Astrocyte (in vitro differentiated cells and primary cell): ENCODE results near the gene TMPRSS13. TPM values are rescaled to one million over a fixed set of nuclear protein-coding genes. Genes with fewer than 3 reads are reported as not detected.

Experiments
- DNase-seq: peaks from one replicate; pipeline ENCODE4 v3.0.0-alpha.2; 2010; ENCODE audit warnings: low read depth
- FAIRE-seq: peaks from 2 replicates; lab custom pipeline; 2011; peaks lifted over from hg19 to GRCh38; lab: Jason Lieb, UNC
- H2AFZ ChIP-seq: 2 replicates; pipeline ENCODE4 v1.6.0; 2012; ENCODE audit warnings: low read depth, low read length, inconsistent platforms
- H3K27ac ChIP-seq: 2 replicates; pipeline ENCODE4 v1.5.1; 2011; ENCODE audit warnings: low read depth, low read length, inconsistent platforms
- H3K27me3 ChIP-seq: 2 replicates; pipeline ENCODE4 v1.6.0; 2011; ENCODE audit warnings: low read length, inconsistent platforms; ENCODE audit not compliant: insufficient read depth
- H3K36me3 ChIP-seq: 2 replicates; pipeline ENCODE4 v1.5.1; 2011; ENCODE audit warnings: low read length, inconsistent platforms; ENCODE audit not compliant: insufficient read depth
- H3K4me1 ChIP-seq: 2 replicates; pipeline ENCODE4 v1.5.1; 2011; ENCODE audit warnings: low read length, inconsistent platforms; ENCODE audit not compliant: insufficient read depth
- H3K4me2 ChIP-seq: 2 replicates; pipeline ENCODE4 v1.6.0; 2012; ENCODE audit warnings: low read length, inconsistent platforms
- H3K4me3 ChIP-seq: 2 replicates; pipeline ENCODE4 v1.5.1; 2011; ENCODE audit warnings: low read depth, mild to moderate bottlenecking, low read length, inconsistent platforms; ENCODE audit not compliant: insufficient read depth
- H3K79me2 ChIP-seq: 2 replicates; pipeline ENCODE4 v1.6.0; 2012; ENCODE audit warnings: mild to moderate bottlenecking, low read length, inconsistent platforms; ENCODE audit not compliant: insufficient read depth
- H3K9ac ChIP-seq: 2 replicates; pipeline ENCODE4 v1.6.0; 2012; ENCODE audit warnings: mild to moderate bottlenecking, low read length, inconsistent platforms
- H3K9me3 ChIP-seq: 2 replicates; pipeline ENCODE4 v1.5.1; 2012; ENCODE audit warnings: low read depth, mild to moderate bottlenecking, low read length, inconsistent platforms; ENCODE audit not compliant: insufficient read depth
- H4K20me1 ChIP-seq: 2 replicates; pipeline ENCODE4 v1.6.0; 2012; ENCODE audit warnings: low read length, inconsistent platforms; ENCODE audit not compliant: insufficient read depth
- H3K27ac Mint-ChIP-seq: one replicate; pipeline ENCODE4 v1.8.0; 2021; ENCODE audit warnings: mild to moderate bottlenecking, mixed read lengths; ENCODE audit not compliant: unreplicated experiment
- H3K27me3 Mint-ChIP-seq: one replicate; pipeline ENCODE4 v1.8.0; 2021; ENCODE audit warnings: low read depth, mixed read lengths; ENCODE audit not compliant: unreplicated experiment
- H3K36me3 Mint-ChIP-seq: one replicate; pipeline ENCODE4 v1.8.0; 2021; ENCODE audit warnings: low read depth, mixed read lengths; ENCODE audit not compliant: unreplicated experiment
- H3K4me1 Mint-ChIP-seq: one replicate; pipeline ENCODE4 v1.8.0; 2021; ENCODE audit warnings: low read depth, mixed read lengths; ENCODE audit not compliant: unreplicated experiment
- H3K4me3 Mint-ChIP-seq: one replicate; pipeline ENCODE4 v1.8.0; 2021; ENCODE audit warnings: mild to moderate bottlenecking, moderate library complexity, mixed read lengths; ENCODE audit not compliant: unreplicated experiment
- H3K9me3 Mint-ChIP-seq: one replicate; pipeline ENCODE4 v1.8.0; 2021; ENCODE audit warnings: mild to moderate bottlenecking, mixed read lengths; ENCODE audit not compliant: unreplicated experiment
- CTCF ChIP-seq: IDR thresholded peaks from 2 replicates; pipeline ENCODE4 v1.5.1; 2011; ENCODE audit warnings: low read depth, mild to moderate bottlenecking, inconsistent platforms, low read length, moderate library complexity; ENCODE audit not compliant: insufficient read depth
- EZH2 ChIP-seq: IDR thresholded peaks from 2 replicates; pipeline ENCODE4 v1.6.1; 2012; ENCODE audit warnings: mild to moderate bottlenecking, low read length, inconsistent platforms; ENCODE audit not compliant: insufficient read depth
- total RNA-seq: library from RNA; stranded (reverse); gene quantifications from 2 replicates; pipeline ENCODE4 v1.2.1, GENCODE V29; 2021

Gene TMPRSS13
- total RNA-seq, 1 donor from 2014 or later, result 0.66 TPM

GRCh38 chr11:117970400-117971024, 41.3 kb upstream of the TMPRSS13 start:
- Mint-ChIP-seq H3K27ac (no peak overlapping the region), H3K36me3 (no peaks in the 10 kb centered on the region), H3K4me3 (no peak overlapping the region), H3K4me1 (peaks cover 9% of the 10 kb centered on the region), H3K27me3 (peaks cover 11% of the 10 kb centered on the region), H3K9me3 (no peaks in the 10 kb centered on the region)
- H3K4me3 ChIP-seq, result no peak overlapping the region
- no peaks in the 10 kb centered on the region for H3K79me2 ChIP-seq
- no peaks in the 10 kb centered on the region for H3K9me3 ChIP-seq
- DNase-seq, result no peak
- no peak overlapping the region for H2AFZ ChIP-seq
- no peak overlapping the region for H3K9ac ChIP-seq
- no peaks in the 10 kb centered on the region for H4K20me1 ChIP-seq
- H3K36me3 ChIP-seq, result no peaks in the 10 kb centered on the region
- no peak for FAIRE-seq
- no peak overlapping the region for H3K27ac ChIP-seq
- H3K4me1 ChIP-seq, result peaks cover 3% of the 10 kb centered on the region
- H3K4me2 ChIP-seq, result no peak overlapping the region
- TF ChIP-seq CTCF (no peak), EZH2 (no peak)
- H3K27me3 ChIP-seq, result peaks cover 6% of the 10 kb centered on the region

GRCh38 chr11:117969160-117969991, 40.2 kb upstream of the TMPRSS13 start:
- Histone ChIP-seq H3K79me2 (no peaks in the 10 kb centered on the region), H3K9ac (no peak overlapping the region), H3K36me3 (no peaks in the 10 kb centered on the region), H3K27me3 (peaks cover 6% of the 10 kb centered on the region), H2AFZ (no peak overlapping the region), H4K20me1 (no peaks in the 10 kb centered on the region), H3K4me2 (no peak overlapping the region), H3K4me3 (no peak overlapping the region), H3K9me3 (no peaks in the 10 kb centered on the region), H3K27ac (no peak overlapping the region), H3K4me1 (peaks cover 3% of the 10 kb centered on the region)
- no peak for TF ChIP-seq CTCF
- no peak for TF ChIP-seq EZH2
- Mint-ChIP-seq H3K27me3 (peaks cover 11% of the 10 kb centered on the region), H3K4me3 (no peak overlapping the region), H3K9me3 (no peaks in the 10 kb centered on the region), H3K4me1 (peaks cover 9% of the 10 kb centered on the region), H3K27ac (no peak overlapping the region), H3K36me3 (no peaks in the 10 kb centered on the region)
- DNase-seq, result no peak
- no peak for FAIRE-seq

GRCh38 chr11:117966908-117967307, 37.7 kb upstream of the TMPRSS13 start:
- H3K27me3 ChIP-seq, result peaks cover 5% of the 10 kb centered on the region
- DNase-seq (no peak), FAIRE-seq (no peak)
- H3K4me1 ChIP-seq, result peaks cover 3% of the 10 kb centered on the region
- no peak overlapping the region for H3K27ac ChIP-seq
- H2AFZ ChIP-seq, result no peak overlapping the region
- H3K27ac Mint-ChIP-seq, result no peak overlapping the region
- no peaks in the 10 kb centered on the region for H4K20me1 ChIP-seq
- H3K9me3 ChIP-seq, result no peaks in the 10 kb centered on the region
- no peak overlapping the region for H3K4me2 ChIP-seq
- no peaks in the 10 kb centered on the region for H3K36me3 ChIP-seq
- H3K27me3 Mint-ChIP-seq, result peaks cover 6% of the 10 kb centered on the region
- no peaks in the 10 kb centered on the region for H3K36me3 Mint-ChIP-seq
- H3K9ac ChIP-seq, result no peak overlapping the region
- H3K4me3 ChIP-seq, result no peak overlapping the region
- no peak overlapping the region for H3K4me3 Mint-ChIP-seq
- H3K4me1 Mint-ChIP-seq, result peaks cover 6% of the 10 kb centered on the region
- TF ChIP-seq EZH2 (no peak), CTCF (no peak)
- no peaks in the 10 kb centered on the region for H3K9me3 Mint-ChIP-seq
- no peaks in the 10 kb centered on the region for H3K79me2 ChIP-seq
